Iris pigment epithelial cell (primary cell): ENCODE measurements around the gene HDGFL3.
"Not testable (repeated sequence)": the region's sequence is repeated elsewhere in the genome, so short reads cannot be mapped to it uniquely, and the experiment has no call there.

Experiments
- DNase-seq: peaks from one replicate; pipeline ENCODE4 v3.0.0-alpha.2; 2011; ENCODE audit warnings: low read depth

Gene HDGFL3

DNA sequence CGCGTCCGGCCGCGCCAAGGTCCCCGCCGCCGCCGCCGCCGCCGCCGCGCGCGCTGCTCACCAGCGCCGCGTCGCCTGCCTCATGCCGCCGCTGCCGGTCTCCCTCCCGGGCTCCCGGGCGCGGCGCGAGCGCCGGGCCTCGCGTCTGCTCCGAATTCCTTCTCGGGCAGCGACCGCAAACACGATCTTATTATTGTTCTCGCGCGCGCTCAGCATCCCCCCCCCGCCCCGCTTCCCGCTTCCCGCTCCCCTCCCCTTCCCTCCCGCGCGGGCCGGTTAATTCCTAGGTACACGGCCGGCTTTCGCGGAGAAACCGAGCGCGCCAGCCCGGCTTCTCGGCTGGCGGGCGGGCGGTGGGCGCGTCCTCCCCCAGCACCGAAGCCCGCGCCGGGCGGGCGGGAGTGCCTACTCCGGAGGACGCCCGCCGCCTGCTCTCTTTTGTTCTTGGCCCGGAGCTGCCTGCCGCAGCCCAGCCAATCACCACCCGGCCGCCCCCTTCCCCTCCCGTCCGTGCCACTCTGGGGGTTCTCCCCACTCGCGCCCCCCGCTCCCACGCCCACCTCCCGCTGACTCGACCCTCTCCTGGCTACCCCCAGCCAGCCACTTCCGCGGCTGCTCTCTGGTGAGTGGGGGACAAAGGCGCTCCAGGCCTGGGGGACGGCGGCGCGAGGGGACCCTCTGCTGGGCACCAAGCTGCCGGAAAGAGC is at the start of gene HDGFL3:
TSS of gene HDGFL3 (minus strand) at position 164 of the 707 bp plus-strand sequence. CDS start 409 bp downstream, outside the sequence.
- DNase-seq, result peak; percentile 65

GRCh38 chr15:83250781-83251180 is 43.2 kb upstream of the HDGFL3 start:
- peak; percentile 45 for DNase-seq

GRCh38 chr15:83249030-83249343 is 41.4 kb upstream of the HDGFL3 start:
- no peak for DNase-seq

- peak; percentile 66 for DNase-seq
Measured at GRCh38 chr15:83248151-83249029, 40.8 kb upstream of the HDGFL3 start.

- no peak for DNase-seq
Measured at GRCh38 chr15:83243634-83244033, 36.0 kb upstream of the HDGFL3 start.

DNA sequence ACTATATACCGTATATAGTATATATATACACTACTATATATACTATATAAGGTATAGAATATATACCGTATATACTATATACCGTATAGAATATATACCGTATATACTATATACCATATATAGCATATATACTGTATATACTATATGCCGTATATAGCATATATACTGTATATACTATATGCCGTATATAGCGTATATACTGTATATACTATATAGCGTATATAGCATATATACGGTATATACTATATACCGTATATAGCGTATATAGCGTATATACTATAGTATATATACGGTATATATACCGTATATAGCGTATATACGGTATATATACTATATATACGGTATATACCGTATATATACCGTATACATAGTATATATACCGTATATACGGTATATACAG is 22.6 kb upstream of the HDGFL3 start:
- DNase-seq, result no peak

- DNase-seq, result no peak
Measured at GRCh38 chr15:83225449-83225848, 17.8 kb upstream of the HDGFL3 start.

DNA sequence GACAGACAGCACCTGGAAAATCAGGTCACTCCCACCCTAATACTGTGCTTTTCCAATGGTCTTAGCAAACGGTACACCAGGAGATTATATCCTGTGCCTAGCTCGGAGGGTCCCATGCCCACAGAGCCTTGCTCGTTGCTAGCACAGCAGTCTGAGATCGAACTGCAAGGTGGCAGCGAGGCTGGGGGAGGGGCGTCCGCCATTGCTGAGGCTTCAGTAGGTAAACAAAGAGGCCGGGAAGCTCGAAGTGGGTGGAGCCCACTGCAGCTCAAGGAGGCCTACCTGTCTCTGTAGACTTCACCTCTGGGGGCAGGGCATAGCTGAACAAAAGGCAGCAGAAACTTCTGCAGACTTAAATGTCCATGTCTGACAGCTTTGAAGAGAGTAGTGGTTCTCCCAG is 14.2 kb upstream of the HDGFL3 start:
- not testable (repeated sequence) for DNase-seq

DNA sequence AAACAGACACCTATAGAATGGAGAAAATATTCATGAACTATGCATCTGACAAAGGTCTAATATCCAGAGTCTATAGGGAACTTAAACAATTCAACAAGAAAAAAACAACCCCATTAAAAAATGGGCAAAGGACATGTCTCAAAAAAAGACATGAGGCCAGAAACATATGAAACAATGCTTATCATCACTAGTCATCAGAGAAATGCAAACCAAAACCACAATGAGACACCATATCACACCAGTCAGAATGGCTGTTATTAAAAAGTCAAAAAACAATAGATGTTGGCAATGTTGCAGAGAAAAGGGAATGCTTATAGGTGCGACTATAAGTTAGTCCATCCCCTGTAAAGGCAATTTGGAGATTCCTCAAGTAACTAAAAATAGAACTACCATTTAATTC is 11.4 kb upstream of the HDGFL3 start:
- DNase-seq, result no peak

DNA sequence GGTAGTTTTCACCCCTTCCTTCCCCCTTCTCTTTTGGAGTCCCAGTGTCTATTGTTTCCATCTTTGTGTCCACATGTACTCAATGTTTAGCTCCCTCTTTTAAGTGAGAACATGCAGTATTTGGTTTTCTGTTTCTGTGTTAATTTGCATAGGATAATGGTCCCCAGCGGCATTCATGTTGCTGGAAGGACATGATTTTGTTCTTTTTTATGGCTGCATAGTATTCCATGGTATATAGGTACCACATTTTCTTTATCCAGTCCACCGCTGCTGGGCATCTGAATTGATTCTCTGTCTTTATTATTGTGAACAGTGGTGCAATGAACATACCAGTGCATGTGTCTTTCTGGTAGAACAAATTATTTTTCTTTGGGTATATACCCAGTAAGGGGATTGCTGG is 7.7 kb upstream of the HDGFL3 start:
- DNase-seq, result no peak

GRCh38 chr15:83210619-83211018 is 3.0 kb upstream of the HDGFL3 start:
- peak; percentile 24 for DNase-seq

- no peak for DNase-seq
Measured at GRCh38 chr15:83209333-83209732, 1.7 kb upstream of the HDGFL3 start.

GRCh38 chr15:83208367-83208661 is 691 bp upstream of the HDGFL3 start:
- peak; percentile 10 for DNase-seq

GRCh38 chr15:83207009-83207659 is 489 bp downstream of the HDGFL3 start:
- peak; percentile 32 for DNase-seq

- DNase-seq, result peak; percentile 28
Measured at GRCh38 chr15:83206526-83207008, 1.1 kb downstream of the HDGFL3 start.

DNA sequence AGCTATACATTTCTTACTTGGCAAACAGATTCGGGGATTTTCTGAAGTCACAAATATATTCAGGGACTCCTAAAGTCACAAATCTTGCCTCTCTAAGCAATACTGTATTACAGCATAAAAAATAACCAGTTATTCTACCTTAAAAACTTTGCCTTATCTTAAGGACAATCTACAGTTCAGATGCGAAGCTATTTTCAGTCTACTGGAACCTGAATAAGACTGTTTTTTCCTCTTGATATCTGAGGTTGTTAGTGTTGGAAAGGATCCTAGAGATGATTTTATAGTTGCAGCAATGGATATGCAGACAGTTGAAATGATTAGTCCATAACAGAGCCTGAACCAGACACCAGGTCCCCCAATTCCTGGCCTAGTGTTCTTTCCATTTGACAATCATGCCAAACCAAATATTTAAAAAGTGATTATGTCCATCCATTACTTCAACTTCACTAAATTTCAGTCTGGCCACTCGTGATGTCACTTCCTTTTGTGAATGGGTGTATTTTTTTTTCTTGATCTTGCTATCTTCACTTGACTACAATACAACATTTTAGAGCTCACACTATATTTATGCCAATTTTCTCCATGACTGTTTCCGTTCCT is 1.8 kb downstream of the HDGFL3 start:
- peak; percentile 86 for DNase-seq

DNA sequence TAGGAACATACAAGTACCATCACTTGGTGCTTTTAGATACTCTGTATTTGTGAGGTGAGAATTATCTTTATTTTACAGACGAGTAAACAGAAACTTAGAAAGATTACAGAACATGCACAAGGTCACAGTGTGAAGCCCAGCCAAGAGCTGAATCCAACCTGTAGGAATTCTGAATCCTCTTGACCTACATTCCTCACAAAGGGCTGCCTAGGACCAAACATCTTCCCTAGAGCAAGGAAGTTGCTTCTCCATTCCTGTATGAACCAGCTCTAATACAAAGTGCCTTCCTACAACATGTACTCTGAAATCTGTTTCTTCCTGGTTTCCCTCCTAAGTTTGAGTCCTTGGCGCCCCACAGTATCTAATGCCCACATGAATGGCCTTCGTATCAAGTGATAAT is 2.9 kb downstream of the HDGFL3 start:
- DNase-seq, result peak; percentile 23

DNA sequence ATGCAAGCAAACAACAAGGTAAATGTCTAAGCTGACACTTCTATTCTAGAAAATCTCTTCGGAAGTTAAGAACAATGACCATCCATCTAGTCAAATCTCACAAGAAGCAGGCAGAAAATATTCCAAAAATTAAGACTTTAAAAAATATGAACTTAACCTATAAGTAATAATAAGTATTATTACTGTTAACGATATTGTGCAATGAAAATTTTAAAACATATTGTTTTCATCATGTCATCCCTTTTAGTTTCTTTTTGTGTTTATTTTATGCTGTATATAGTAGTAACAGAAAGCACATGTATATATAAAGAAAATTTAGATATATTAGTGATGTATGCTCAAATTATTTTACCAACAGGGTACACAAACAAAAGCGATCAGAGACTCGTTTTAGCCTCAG is 4.1 kb downstream of the HDGFL3 start:
- DNase-seq, result no peak

- peak; percentile 45 for DNase-seq
Measured at GRCh38 chr15:83200589-83200988, 7.0 kb downstream of the HDGFL3 start.

DNA sequence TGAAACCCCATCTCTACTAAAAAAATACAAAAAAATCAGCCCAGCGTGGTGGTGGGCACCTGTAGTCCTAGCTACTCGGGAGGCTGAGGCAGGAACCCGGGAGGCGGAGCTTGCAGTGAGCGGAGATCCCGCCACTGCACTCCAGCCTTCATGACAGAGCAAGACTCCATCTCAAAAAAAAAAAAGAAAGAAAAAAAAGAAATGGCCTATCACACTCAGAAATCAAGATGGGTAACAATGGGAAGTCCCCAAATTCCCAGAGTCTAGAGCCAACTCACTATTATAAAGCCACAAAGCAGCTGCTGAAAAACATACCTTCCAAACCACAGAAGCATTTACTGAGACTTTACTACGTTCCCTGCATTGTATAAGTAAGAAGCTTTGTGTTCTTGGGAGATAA is 7.5 kb downstream of the HDGFL3 start:
- peak; percentile 84 for DNase-seq

DNA sequence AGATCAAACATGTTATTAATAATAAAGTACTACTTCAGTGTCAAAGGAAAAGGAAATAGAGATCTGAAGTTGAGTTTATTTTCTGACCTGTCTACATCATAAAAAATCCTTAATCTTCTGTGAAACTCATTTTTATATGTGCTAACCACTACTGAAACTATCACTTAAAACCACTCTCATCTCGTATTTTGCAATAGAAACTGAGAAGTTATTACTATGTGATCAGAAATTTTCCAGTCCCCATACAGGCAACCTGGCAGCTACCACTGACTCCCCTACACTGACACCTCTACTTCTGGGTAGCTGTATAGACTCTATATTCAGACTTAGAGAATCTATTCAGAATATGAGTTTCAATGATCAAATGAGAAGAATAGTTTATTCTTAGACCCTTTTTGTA is 8.3 kb downstream of the HDGFL3 start:
- no peak for DNase-seq

- no peak for DNase-seq
Measured at GRCh38 chr15:83198476-83198875, 9.1 kb downstream of the HDGFL3 start.

DNA sequence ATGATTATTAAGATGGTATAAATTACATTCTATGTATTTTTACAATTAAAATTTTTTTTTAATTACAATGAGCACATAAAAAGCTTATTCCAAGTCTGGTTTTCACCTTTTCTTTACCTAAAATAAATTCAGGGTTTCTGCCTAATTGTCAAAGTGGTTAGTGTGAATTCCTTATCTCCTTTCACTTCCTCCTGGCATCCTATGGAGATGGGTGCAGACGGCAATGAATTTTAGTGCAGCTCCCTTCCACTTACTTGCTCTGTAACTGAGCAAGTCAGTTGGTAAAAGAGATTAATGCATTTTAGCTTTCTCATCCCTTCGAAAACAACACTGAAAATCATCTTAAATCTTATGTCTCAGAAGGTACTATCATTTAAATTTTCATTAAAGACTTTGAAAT is 13.1 kb downstream of the HDGFL3 start:
- no peak for DNase-seq
